Left ventricle myocardium inferior (tissue), 1 donor: ENCODE results near the gene CYP2A6. TPM values are rescaled to one million over a fixed set of nuclear protein-coding genes. Genes with fewer than 3 reads are reported as not detected.

Source experiments
- DNase-seq: peaks from one replicate; pipeline ENCODE4 v3.0.0-alpha.2; 2020
- H3K27ac ChIP-seq: fragments of 200-600 bp; replicated peaks from 2 replicates; pipeline ENCODE4 v1.8.0; 2021
- H3K27me3 ChIP-seq: fragments of 200-600 bp; 2 replicates; pipeline ENCODE4 v1.8.0; 2021; ENCODE audit warnings: low read depth
- H3K36me3 ChIP-seq: fragments of 200-600 bp; 2 replicates; pipeline ENCODE4 v1.8.0; 2021
- H3K4me1 ChIP-seq: fragments of 200-600 bp; 2 replicates; pipeline ENCODE4 v1.8.0; 2021
- H3K4me3 ChIP-seq: fragments of 200-600 bp; 2 replicates; pipeline ENCODE4 v1.8.0; 2021; ENCODE audit warnings: mild to moderate bottlenecking, moderate library complexity
- H3K9me3 ChIP-seq: fragments of 200-600 bp; replicated peaks from 2 replicates; pipeline ENCODE4 v1.8.0; 2021
- intact Hi-C: fragments of 100-400 bp; cut with micrococcal nuclease; formaldehyde crosslinking; loops from one replicate; pipeline ENCODE4 v1.11.0; 2022
- total RNA-seq: library from RNA; stranded (reverse); fragmentation: NEBNext Ultra II Directional; extraction: Animal tissue kit (Norgen Biotek cat#: 25700); gene quantifications from one replicate; pipeline ENCODE4 v1.2.1, GENCODE V29; 2021
- TF ChIP-seq, protein P1 (sequence below): fragments of 200-600 bp; IDR thresholded peaks from 2 replicates; pipeline ENCODE4 v1.8.0; 2021; ENCODE audit warnings: antibody characterized with exemption, mild to moderate bottlenecking, borderline replicate concordance
- donor health status: DM: no; HTN: yes; CAD: no; lungs with severe emphysema.

The CYP2A6 gene
- total RNA-seq, 1 donor from 2014 or later: not detected

GRCh38 chr19:40797166-40797962 is 52.9 kb downstream of the CYP2A6 start:
- Histone ChIP-seq H3K9me3 (no peaks in the 10 kb centered on the region), H3K4me1 (peaks cover 39% of the 10 kb centered on the region), H3K36me3 (peaks cover 29% of the 10 kb centered on the region), H3K4me3 (peak overlapping the region; percentile 97), H3K27ac (peak overlapping the region; percentile 99), H3K27me3 (no peaks in the 10 kb centered on the region)
- DNase-seq: no peak
- intact Hi-C loops: no loop called here
- TF ChIP-seq, protein P1, sequence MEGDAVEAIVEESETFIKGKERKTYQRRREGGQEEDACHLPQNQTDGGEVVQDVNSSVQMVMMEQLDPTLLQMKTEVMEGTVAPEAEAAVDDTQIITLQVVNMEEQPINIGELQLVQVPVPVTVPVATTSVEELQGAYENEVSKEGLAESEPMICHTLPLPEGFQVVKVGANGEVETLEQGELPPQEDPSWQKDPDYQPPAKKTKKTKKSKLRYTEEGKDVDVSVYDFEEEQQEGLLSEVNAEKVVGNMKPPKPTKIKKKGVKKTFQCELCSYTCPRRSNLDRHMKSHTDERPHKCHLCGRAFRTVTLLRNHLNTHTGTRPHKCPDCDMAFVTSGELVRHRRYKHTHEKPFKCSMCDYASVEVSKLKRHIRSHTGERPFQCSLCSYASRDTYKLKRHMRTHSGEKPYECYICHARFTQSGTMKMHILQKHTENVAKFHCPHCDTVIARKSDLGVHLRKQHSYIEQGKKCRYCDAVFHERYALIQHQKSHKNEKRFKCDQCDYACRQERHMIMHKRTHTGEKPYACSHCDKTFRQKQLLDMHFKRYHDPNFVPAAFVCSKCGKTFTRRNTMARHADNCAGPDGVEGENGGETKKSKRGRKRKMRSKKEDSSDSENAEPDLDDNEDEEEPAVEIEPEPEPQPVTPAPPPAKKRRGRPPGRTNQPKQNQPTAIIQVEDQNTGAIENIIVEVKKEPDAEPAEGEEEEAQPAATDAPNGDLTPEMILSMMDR: no peak

Other genes starting within 250 kb of the CYP2A6 start
- gene LTBP4, start 249.1 kb downstream of the CYP2A6 start, total RNA-seq: 260 TPM
- gene NUMBL, start 159.8 kb downstream of the CYP2A6 start, total RNA-seq: 14.7 TPM
- gene COQ8B, start 133.6 kb downstream of the CYP2A6 start, total RNA-seq: 24.0 TPM
- gene ITPKC, start 133.3 kb downstream of the CYP2A6 start, total RNA-seq: 9.8 TPM
- gene ACTMAP, start 100.0 kb downstream of the CYP2A6 start, total RNA-seq: 7.4 TPM
- 27.9 TPM for gene SNRPA, start 99.2 kb downstream of the CYP2A6 start, total RNA-seq
- gene MIA, start 74.9 kb downstream of the CYP2A6 start, total RNA-seq: not detected
- gene RAB4B, start 72.2 kb downstream of the CYP2A6 start, total RNA-seq: 13.5 TPM
- gene EGLN2, start 51.3 kb downstream of the CYP2A6 start, total RNA-seq: 47.8 TPM
- not detected for gene CYP2A7, start 31.8 kb upstream of the CYP2A6 start, total RNA-seq
- gene CYP2B6, start 140.8 kb upstream of the CYP2A6 start, total RNA-seq: not detected
- not detected for gene CYP2A13, start 238.0 kb upstream of the CYP2A6 start, total RNA-seq